Stimulated activated CD8-positive, alpha-beta memory T cell treated with anti-CD3 and anti-CD28 coated beads, Interleukin-2, amount 100 ng/mL, for 48 hours (primary cell): ENCODE measurements around the gene DYNC1LI2.
A peak's percentile ranks its signal among the peaks of the same experiment; 100 is the strongest.
"Not testable (repeated sequence)": the region's sequence is repeated elsewhere in the genome, so short reads cannot be mapped to it uniquely, and the experiment has no call there.

Experiments
- DNase-seq, 2 donors: peaks; one replicate each; pipeline ENCODE4 v3.0.0-alpha.2; 2020; ENCODE audit warnings: low read depth in 2 of 2

The DYNC1LI2 gene

DNA sequence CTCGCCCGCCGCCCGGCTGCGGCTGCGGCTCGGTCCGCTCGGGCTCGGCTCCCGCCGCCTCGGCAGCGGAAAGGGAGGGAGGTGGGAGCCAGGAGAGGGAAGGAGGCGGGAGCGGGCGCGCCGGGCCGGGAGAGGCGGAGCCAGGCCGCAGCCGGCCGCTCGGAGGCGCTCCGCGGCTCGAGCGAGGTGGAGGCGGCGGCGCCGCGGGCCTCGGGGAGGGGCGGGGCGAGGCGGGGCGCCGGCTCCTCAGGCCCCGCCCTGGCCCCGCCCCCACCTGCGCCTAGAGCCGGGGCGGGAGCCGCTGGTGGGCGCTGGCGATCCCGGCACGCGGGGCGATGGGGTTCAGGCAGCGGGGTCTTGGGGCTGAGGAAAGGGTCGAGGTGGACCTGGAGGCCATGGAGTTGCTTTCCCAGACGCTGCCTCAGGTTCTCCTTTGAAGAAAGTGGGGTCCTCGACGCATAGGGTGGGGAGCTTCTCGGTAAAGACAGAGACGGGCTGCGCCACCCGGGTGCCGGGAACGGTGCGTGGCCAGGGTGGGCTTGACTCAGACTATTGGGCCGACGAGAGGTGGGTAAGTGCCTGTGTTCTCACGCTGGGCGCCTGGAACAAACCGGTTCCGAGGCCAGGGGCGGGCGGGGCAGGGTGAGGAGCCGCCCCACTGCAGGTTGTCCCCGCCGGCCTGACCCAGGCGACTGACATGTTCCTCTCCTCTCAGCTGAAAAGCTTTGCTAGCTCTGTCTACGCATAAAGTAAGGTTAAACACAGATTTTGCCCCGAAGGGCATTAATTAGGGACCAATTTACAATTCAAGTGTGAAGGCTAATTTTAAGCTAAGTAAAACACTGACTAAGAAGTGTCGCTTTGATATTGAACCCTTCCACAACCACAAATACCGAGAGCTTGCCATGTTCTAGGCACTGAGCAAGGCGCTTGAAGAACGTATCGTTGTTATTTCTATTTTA is 54.5 kb downstream of the DYNC1LI2 start, which contains the start of gene CMTM4:
Gene CMTM4 (minus strand): TSS at position 75 of the 962 bp plus-strand sequence. CDS start 218 bp downstream, outside the sequence.
- peak; percentile 54 to 61 for DNase-seq

GRCh38 chr16:66695935-66696668 is 55.3 kb downstream of the DYNC1LI2 start:
- no peak for DNase-seq

GRCh38 chr16:66695471-66695934 is 55.9 kb downstream of the DYNC1LI2 start:
- DNase-seq: no peak

- DNase-seq: no peak
These were observed 58.3 kb downstream of the DYNC1LI2 start for GRCh38 chr16:66693149-66693548.

GRCh38 chr16:66692341-66692740 is 59.1 kb downstream of the DYNC1LI2 start:
- DNase-seq: no peak

- no peak for DNase-seq
These were observed 60.2 kb downstream of the DYNC1LI2 start for GRCh38 chr16:66691234-66691633.

GRCh38 chr16:66690106-66690847 is 61.1 kb downstream of the DYNC1LI2 start:
- DNase-seq: no peak

DNA sequence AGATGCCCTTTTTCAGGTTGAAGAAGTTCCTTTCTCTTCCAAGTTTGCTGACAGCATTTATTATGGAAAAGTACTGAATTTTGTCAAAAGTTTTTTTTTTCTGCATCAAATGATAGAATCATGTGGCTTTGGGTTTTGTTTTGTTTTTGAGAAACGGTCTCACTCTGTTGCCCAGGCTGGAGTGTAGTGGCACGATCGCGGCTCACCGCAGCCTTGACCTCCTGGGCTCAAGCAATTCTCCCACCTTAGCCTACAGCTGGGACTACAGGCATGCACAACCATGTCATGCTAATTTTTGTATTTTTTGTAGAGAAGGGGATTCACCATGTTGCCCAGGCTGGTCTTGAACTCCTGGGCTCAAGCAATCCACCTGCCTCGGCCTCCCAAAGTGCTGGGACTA is 62.1 kb downstream of the DYNC1LI2 start:
- DNase-seq: no peak

DNA sequence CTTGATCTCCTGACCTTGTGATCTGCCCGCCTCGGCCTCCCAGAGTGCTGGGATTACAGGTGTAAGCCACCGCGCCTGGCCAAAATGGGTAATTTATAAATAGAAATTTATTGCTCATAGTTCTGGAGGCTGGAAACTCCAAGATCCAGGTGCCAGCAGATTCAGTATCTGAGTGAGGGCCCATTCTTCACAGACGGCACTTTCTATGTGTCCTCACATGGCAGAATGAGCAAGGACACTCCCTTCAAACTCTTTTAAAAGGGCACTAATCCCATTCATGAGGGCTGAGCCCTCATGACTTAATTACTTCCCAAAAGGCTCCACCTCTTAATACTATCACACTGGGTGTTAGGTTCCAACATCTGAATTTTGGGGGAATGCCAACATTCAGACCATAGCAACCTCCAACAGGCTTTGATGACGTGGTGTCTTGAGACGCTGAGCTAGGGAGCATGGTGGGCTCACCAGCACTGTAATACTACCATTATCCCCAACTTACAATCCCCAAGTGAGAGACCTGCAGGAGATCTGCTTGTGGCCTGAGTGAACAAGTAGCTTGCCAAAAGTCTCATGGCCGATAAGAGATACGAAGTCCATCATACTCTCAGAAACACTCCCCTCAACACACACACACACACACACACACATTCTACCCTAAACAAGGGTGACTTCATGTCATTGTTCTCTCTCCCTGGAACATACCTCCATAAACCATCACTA is 63.3 kb downstream of the DYNC1LI2 start:
- DNase-seq: no peak

- DNase-seq: not testable (repeated sequence)
These were observed 65.8 kb downstream of the DYNC1LI2 start for GRCh38 chr16:66685501-66686115.

DNA sequence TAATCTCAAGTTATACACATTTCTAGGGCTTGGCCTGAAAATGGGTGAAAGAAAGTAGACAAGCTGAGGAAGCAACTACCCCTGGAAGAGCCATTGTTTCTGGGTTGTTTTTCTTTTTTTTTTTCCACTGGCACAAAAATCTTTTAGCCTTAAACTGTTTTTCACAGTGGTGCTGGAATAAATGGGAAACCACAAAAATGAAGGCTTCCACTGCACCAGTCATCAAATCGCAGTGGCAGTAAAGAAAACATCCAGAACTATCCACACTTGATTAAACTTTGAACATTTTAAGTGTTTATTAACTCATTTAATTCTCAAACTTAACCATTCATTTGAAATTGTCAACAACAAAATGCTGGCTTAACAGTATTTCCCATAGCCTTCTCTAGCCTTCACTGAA is 69.1 kb downstream of the DYNC1LI2 start:
- no peak for DNase-seq

GRCh38 chr16:66681676-66682075 is 69.7 kb downstream of the DYNC1LI2 start:
- DNase-seq: no peak

DNA sequence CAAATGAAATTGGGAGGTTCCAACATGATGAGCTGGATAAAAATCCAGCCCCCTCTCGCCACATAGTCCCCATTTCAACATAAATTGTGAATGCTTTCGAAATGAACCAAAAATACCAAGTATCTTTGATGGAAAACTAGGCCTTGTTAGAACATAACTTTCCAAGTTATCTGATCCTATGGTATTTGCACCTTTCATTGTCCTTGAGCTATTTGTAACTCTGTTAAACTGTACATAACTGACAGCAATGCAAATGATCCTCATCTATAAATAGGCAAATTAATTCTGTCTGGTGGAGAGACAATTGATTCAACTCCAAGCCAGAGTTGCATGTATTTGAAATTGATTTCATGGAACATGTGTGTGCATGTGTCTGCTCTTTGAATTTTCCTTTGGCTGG is 73.1 kb downstream of the DYNC1LI2 start:
- no peak for DNase-seq

- DNase-seq: no peak
These were observed 73.6 kb downstream of the DYNC1LI2 start for GRCh38 chr16:66677836-66678235.

DNA sequence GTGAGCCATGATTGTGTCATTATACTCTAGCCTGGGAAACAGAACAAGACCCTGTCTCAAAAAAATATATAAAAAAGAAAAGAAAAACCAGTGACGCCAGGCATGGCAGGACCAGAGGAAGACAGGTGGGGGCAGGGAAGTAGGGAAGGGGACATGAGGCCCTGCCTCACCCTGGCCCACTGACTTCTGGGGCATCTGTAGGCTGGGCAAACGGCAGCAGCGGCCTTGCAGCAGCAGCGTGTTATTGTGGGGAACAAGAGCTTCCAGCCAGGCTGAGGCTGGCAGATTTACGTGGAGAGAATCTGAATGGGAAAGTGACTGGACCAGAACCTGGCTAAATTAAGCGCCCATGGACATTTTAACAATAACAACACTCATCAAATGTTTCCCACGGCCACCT is 74.2 kb downstream of the DYNC1LI2 start:
- no peak for DNase-seq

DNA sequence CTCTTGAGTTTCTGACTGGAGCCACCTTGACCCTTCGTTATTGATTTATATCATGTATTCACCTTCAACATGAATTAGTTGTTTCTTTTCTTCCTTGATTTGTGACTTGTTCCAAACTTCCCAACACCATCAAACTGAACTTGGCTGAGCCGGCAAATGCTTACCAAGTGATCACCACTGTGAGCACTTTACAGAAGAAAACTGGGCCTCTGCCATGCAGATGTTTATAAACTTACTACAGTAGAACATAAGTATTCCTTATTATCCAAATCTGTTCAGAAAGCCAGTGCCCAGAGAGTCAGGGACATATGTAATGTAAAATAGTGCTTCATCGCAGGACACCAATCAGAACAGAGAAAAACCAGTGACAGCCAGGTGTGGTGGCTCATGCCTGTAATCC is 74.8 kb downstream of the DYNC1LI2 start:
- no peak for DNase-seq

- DNase-seq: no peak
These were observed 77.7 kb downstream of the DYNC1LI2 start for GRCh38 chr16:66673691-66674090.
